K562 (cell line): ENCODE results near the gene FOXJ2. TPM values are rescaled to one million over a fixed set of nuclear protein-coding genes. Genes with fewer than 3 reads are reported as not detected.

Source experiments
- ATAC-seq: fragments of 200-7000 bp; cut with Tn5 transposase; 3 replicates; pipeline ENCODE4 v1.9.1; 2020; ENCODE audit warnings: moderate library complexity
- BruUV-seq: library from RNA; stranded (reverse); fragments of 400-500 nt; replicated peaks from 2 replicates; lab custom pipeline; 2021; lab: Mats Ljungman, UMichigan
- CTCF ChIA-PET: fragments of 300-600 bp; formaldehyde crosslinking; extraction: SDS; loops from one replicate; lab custom pipeline; 2021; ENCODE audit warnings: low intra/inter-chr PET ratio; lab: Yijun Ruan, JAX
- POLR2A ChIA-PET: fragments of 300-600, 350-650 bp; sonication (Branson Sonifier 250); formaldehyde crosslinking; extraction: SDS; loops from one replicate; lab custom pipeline; 2021; ENCODE audit warnings: antibody characterized with exemption, inconsistent platforms; lab: Yijun Ruan, JAX
- DNase-seq, 4 experiments: peaks; one replicate each; pipeline versions ENCODE4 v3.0.0 to v3.0.0-alpha.2; 2011 to 2018; ENCODE audit warnings: low spot score in 3 of 4, mixed read lengths in 3 of 4; ENCODE audit errors: extremely low read depth in 1 of 4
- FAIRE-seq: peaks from 2 replicates; lab custom pipeline; 2011; peaks lifted over from hg19 to GRCh38; lab: Jason Lieb, UNC
- H2AFZ ChIP-seq: 2 replicates; pipeline ENCODE4 v1.6.0; 2011; ENCODE audit warnings: low read depth, low read length, control low read depth, inconsistent platforms
- H3K27ac ChIP-seq: fragments of 200-600 bp; 3 replicates; pipeline ENCODE4 v1.8.0; 2011; ENCODE audit warnings: low read depth, mild to moderate bottlenecking, control low read depth, inconsistent platforms, low read length, moderate library complexity, mixed read lengths; ENCODE audit errors: extremely low read depth
- H3K27me3 ChIP-seq, 2 experiments: fragments of 300-600 bp in 1 of 2; 2 replicates in 1 of 2; 3 replicates in 1 of 2; pipeline versions ENCODE4 v1.6.0 to v1.8.0; 2011; ENCODE audit warnings: inconsistent platforms in 2 of 2, low read length in 2 of 2, mild to moderate bottlenecking in 1 of 2, mixed read lengths in 1 of 2, moderate library complexity in 1 of 2; ENCODE audit not compliant: control insufficient read depth in 2 of 2, insufficient read depth in 2 of 2
- H3K36me3 ChIP-seq: fragments of 300-600 bp; 3 replicates; pipeline ENCODE4 v1.8.0; 2011; ENCODE audit warnings: mild to moderate bottlenecking, low read length, inconsistent platforms; ENCODE audit not compliant: control insufficient read depth, insufficient read depth
- H3K4me1 ChIP-seq, 2 experiments: fragments of 200-600 bp in 1 of 2; replicated peaks in 1 of 2; 2 replicates in 1 of 2; 3 replicates in 1 of 2; pipeline versions ENCODE4 v1.5.1 to v1.8.0; 2011; ENCODE audit warnings: inconsistent platforms in 2 of 2, low read length in 2 of 2, mild to moderate bottlenecking in 1 of 2, mixed read lengths in 1 of 2, moderate library complexity in 1 of 2; ENCODE audit not compliant: control insufficient read depth in 2 of 2, insufficient read depth in 2 of 2
- H3K4me2 ChIP-seq: 2 replicates; pipeline ENCODE4 v1.6.1; 2011; ENCODE audit warnings: low read length, control low read depth, inconsistent platforms, mixed read lengths; ENCODE audit not compliant: insufficient read depth
- H3K4me3 ChIP-seq: fragments of 200-600 bp; sonication (generic), shearing (Covaris generic); 2 replicates; pipeline ENCODE4 v1.5.1; 2016; ENCODE audit warnings: control low read depth, inconsistent platforms
- H3K79me2 ChIP-seq: fragments of 200-600 bp; 3 replicates; pipeline ENCODE4 v1.8.0; 2011; ENCODE audit warnings: low read length, inconsistent platforms; ENCODE audit not compliant: control insufficient read depth, insufficient read depth
- H3K9ac ChIP-seq, 2 experiments: 2 replicates each; pipeline versions ENCODE4 v1.6.0 to v1.6.1; 2011; ENCODE audit warnings: low read depth in 2 of 2, low read length in 2 of 2, control low read depth in 1 of 2, inconsistent platforms in 1 of 2, mild to moderate bottlenecking in 1 of 2, mixed read lengths in 1 of 2; ENCODE audit not compliant: insufficient read depth in 1 of 2
- H3K9me1 ChIP-seq: one replicate; pipeline ENCODE4 v1.6.0; 2011; ENCODE audit warnings: inconsistent platforms, mild to moderate bottlenecking, low read length, moderate library complexity; ENCODE audit not compliant: control insufficient read depth, insufficient read depth
- H3K9me3 ChIP-seq: replicated peaks from 2 replicates; pipeline ENCODE4 v1.5.1; 2011; ENCODE audit warnings: low read depth, low read length, inconsistent platforms; ENCODE audit not compliant: control insufficient read depth, insufficient read depth
- H4K20me1 ChIP-seq: replicated peaks from 2 replicates; pipeline ENCODE4 v1.6.1; 2011; ENCODE audit warnings: low read length, inconsistent platforms, mixed read lengths; ENCODE audit not compliant: control insufficient read depth, insufficient read depth
- HIVEP1 ChIP-seq: fragments of 250-450 bp; sonication (Bioruptor Pico); IDR thresholded peaks from 2 replicates; pipeline ENCODE4 v1.4.0; 2020; ENCODE audit warnings: mild to moderate bottlenecking
- MBD2 ChIP-seq: sonication (generic); IDR thresholded peaks from 2 replicates; pipeline ENCODE4 v1.6.1; 2016; ENCODE audit warnings: low read depth, borderline replicate concordance
- MEF2A ChIP-seq: IDR thresholded peaks from 2 replicates; pipeline ENCODE4 v1.6.1; 2011; ENCODE audit warnings: low read depth, mild to moderate bottlenecking, low read length, moderate library complexity; ENCODE audit not compliant: control insufficient read depth
- MIER1 ChIP-seq: fragments of 450-650 bp; IDR thresholded peaks from 2 replicates; pipeline ENCODE4 v1.6.1; 2016; ENCODE audit warnings: antibody characterized with exemption, mild to moderate bottlenecking, low read depth
- XRCC3 ChIP-seq: fragments of 450-650 bp; IDR thresholded peaks from 2 replicates; pipeline ENCODE4 v1.6.1; 2017; ENCODE audit warnings: mild to moderate bottlenecking, moderate library complexity
- WGBS: fragments of 100-300 bp; shearing (Covaris generic); methylation state at CpG from one replicate; pipeline ENCODE4 v1.1.6; 2016; ENCODE audit warnings: low coverage, mixed read lengths; ENCODE audit not compliant: insufficient coverage; ENCODE audit errors: missing lambda C conversion rate; 5-methylcytosine and 5-hydroxymethylcytosine counted together
- in situ Hi-C: fragments of 300-500 bp; cut with MboI; formaldehyde crosslinking; loops from 4 replicates; pipeline ENCODE4 v1.15.0; 2018; ENCODE audit warnings: inconsistent platforms, mixed read lengths
- intact Hi-C: fragments of 100-400 bp; cut with micrococcal nuclease; formaldehyde crosslinking; loops from 2 replicates; pipeline ENCODE4 v1.14.2; 2022
- polyA plus RNA-seq, 8 experiments: library from polyadenylated mRNA; depleted of rRNA in 4 of 8; stranded (reverse) in 5 of 8; unstranded in 3 of 8; fragments of >200 nt; fragmentation: Nextera tagmentation in 2 of 8; fragmentation: Illumina TruSeq in 1 of 8; extraction: Ambion mirVana in 2 of 8; extraction: Trizol in 1 of 8; gene quantifications; 2 replicates each; pipeline versions ENCODE4 v1.2.1 to v1.2.3, GENCODE V29; 2011 to 2014; ENCODE audit warnings: inconsistent platforms in 1 of 8, missing spikeins in 1 of 8
- total RNA-seq, 7 experiments: library from RNA; depleted of rRNA in 6 of 7; stranded (reverse); fragments of >200 nt in 6 of 7; fragmentation: Illumina TruSeq in 2 of 7; extraction: Trizol in 2 of 7; gene quantifications; 2 replicates each; pipeline versions ENCODE4 v1.2.1 to v1.2.3, GENCODE V29; 2011 to 2021; ENCODE audit warnings: low replicate concordance in 1 of 7
- TF ChIP-seq, protein P1 (sequence below), 3 experiments: fragments of 200-800 bp in 1 of 3; fragments of 250-450 bp in 1 of 3; fragments of 450-650 bp in 1 of 3; sonication (Bioruptor Pico) in 1 of 3; sonication (Bioruptor generic) in 1 of 3; formaldehyde crosslinking in 1 of 3; IDR thresholded peaks; 2 replicates each; pipeline versions ENCODE4 v1.6.1 to v1.8.0; 2016 to 2022; ENCODE audit warnings: mild to moderate bottlenecking in 2 of 3, missing genetic modification characterization in 2 of 3, missing compliant biosample characterization in 1 of 3, moderate library complexity in 1 of 3
- TF ChIP-seq, protein P2 (sequence below): fragments of 200-600 bp; sonication (generic); IDR thresholded peaks from one replicate; pipeline ENCODE4 v1.6.1; 2012; ENCODE audit warnings: mild to moderate bottlenecking, low read depth, low read length, inconsistent platforms

The FOXJ2 gene
- total and polyA plus RNA-seq, 9 of the 15 experiments (the other 6 are each of a cell fraction or from before 2014, with no cell fraction given), result 1.0 to 7.5 (median 2.4) TPM

DNA sequence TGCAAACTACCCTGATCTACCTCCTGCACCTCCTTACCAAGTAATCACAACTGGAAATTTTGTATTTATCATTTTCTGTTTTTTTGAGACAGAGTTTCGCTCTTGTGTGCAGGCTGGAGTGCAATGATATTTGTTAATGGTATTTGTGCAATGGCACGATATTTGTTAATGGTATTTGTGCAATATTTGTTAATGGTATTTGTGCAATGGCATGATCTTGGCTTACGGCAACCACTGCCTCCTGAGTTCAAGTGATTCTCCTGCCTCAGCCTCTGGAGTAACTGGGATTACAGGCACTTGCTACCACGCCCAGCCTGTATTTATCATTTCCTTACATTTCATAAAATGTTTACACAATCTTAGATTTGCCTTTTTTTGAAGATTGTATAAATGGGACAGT, 43.9 kb downstream of the FOXJ2 start:
- TF ChIP-seq MBD2, result no peak
- TF ChIP-seq XRCC3, result no peak
- TF ChIP-seq, protein P1, sequence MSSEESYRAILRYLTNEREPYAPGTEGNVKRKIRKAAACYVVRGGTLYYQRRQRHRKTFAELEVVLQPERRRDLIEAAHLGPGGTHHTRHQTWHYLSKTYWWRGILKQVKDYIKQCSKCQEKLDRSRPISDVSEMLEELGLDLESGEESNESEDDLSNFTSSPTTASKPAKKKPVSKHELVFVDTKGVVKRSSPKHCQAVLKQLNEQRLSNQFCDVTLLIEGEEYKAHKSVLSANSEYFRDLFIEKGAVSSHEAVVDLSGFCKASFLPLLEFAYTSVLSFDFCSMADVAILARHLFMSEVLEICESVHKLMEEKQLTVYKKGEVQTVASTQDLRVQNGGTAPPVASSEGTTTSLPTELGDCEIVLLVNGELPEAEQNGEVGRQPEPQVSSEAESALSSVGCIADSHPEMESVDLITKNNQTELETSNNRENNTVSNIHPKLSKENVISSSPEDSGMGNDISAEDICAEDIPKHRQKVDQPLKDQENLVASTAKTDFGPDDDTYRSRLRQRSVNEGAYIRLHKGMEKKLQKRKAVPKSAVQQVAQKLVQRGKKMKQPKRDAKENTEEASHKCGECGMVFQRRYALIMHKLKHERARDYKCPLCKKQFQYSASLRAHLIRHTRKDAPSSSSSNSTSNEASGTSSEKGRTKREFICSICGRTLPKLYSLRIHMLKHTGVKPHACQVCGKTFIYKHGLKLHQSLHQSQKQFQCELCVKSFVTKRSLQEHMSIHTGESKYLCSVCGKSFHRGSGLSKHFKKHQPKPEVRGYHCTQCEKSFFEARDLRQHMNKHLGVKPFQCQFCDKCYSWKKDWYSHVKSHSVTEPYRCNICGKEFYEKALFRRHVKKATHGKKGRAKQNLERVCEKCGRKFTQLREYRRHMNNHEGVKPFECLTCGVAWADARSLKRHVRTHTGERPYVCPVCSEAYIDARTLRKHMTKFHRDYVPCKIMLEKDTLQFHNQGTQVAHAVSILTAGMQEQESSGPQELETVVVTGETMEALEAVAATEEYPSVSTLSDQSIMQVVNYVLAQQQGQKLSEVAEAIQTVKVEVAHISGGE (CRISPR knock-in tag; IDR thresholded peaks at IDR 0.05), result no peak
- TF ChIP-seq, protein P2, sequence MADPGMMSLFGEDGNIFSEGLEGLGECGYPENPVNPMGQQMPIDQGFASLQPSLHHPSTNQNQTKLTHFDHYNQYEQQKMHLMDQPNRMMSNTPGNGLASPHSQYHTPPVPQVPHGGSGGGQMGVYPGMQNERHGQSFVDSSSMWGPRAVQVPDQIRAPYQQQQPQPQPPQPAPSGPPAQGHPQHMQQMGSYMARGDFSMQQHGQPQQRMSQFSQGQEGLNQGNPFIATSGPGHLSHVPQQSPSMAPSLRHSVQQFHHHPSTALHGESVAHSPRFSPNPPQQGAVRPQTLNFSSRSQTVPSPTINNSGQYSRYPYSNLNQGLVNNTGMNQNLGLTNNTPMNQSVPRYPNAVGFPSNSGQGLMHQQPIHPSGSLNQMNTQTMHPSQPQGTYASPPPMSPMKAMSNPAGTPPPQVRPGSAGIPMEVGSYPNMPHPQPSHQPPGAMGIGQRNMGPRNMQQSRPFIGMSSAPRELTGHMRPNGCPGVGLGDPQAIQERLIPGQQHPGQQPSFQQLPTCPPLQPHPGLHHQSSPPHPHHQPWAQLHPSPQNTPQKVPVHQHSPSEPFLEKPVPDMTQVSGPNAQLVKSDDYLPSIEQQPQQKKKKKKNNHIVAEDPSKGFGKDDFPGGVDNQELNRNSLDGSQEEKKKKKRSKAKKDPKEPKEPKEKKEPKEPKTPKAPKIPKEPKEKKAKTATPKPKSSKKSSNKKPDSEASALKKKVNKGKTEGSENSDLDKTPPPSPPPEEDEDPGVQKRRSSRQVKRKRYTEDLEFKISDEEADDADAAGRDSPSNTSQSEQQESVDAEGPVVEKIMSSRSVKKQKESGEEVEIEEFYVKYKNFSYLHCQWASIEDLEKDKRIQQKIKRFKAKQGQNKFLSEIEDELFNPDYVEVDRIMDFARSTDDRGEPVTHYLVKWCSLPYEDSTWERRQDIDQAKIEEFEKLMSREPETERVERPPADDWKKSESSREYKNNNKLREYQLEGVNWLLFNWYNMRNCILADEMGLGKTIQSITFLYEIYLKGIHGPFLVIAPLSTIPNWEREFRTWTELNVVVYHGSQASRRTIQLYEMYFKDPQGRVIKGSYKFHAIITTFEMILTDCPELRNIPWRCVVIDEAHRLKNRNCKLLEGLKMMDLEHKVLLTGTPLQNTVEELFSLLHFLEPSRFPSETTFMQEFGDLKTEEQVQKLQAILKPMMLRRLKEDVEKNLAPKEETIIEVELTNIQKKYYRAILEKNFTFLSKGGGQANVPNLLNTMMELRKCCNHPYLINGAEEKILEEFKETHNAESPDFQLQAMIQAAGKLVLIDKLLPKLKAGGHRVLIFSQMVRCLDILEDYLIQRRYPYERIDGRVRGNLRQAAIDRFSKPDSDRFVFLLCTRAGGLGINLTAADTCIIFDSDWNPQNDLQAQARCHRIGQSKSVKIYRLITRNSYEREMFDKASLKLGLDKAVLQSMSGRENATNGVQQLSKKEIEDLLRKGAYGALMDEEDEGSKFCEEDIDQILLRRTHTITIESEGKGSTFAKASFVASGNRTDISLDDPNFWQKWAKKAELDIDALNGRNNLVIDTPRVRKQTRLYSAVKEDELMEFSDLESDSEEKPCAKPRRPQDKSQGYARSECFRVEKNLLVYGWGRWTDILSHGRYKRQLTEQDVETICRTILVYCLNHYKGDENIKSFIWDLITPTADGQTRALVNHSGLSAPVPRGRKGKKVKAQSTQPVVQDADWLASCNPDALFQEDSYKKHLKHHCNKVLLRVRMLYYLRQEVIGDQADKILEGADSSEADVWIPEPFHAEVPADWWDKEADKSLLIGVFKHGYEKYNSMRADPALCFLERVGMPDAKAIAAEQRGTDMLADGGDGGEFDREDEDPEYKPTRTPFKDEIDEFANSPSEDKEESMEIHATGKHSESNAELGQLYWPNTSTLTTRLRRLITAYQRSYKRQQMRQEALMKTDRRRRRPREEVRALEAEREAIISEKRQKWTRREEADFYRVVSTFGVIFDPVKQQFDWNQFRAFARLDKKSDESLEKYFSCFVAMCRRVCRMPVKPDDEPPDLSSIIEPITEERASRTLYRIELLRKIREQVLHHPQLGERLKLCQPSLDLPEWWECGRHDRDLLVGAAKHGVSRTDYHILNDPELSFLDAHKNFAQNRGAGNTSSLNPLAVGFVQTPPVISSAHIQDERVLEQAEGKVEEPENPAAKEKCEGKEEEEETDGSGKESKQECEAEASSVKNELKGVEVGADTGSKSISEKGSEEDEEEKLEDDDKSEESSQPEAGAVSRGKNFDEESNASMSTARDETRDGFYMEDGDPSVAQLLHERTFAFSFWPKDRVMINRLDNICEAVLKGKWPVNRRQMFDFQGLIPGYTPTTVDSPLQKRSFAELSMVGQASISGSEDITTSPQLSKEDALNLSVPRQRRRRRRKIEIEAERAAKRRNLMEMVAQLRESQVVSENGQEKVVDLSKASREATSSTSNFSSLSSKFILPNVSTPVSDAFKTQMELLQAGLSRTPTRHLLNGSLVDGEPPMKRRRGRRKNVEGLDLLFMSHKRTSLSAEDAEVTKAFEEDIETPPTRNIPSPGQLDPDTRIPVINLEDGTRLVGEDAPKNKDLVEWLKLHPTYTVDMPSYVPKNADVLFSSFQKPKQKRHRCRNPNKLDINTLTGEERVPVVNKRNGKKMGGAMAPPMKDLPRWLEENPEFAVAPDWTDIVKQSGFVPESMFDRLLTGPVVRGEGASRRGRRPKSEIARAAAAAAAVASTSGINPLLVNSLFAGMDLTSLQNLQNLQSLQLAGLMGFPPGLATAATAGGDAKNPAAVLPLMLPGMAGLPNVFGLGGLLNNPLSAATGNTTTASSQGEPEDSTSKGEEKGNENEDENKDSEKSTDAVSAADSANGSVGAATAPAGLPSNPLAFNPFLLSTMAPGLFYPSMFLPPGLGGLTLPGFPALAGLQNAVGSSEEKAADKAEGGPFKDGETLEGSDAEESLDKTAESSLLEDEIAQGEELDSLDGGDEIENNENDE, result no peak
- no peak for TF ChIP-seq MIER1
- TF ChIP-seq HIVEP1, result no peak
- TF ChIP-seq MEF2A, result no peak
- Histone ChIP-seq H3K27me3 (no peaks in the 10 kb centered on the region), H3K9me1 (no peaks in the 10 kb centered on the region), H3K36me3 (no peaks in the 10 kb centered on the region), H3K27ac (no peak overlapping the region), H3K4me1 (peaks cover 7 to 17% of the 10 kb centered on the region in 2 experiments; a peak in 3 of 5 replicates), H3K4me2 (no peak overlapping the region), H3K4me3 (no peak overlapping the region), H4K20me1 (no peaks in the 10 kb centered on the region), H3K9ac (no peak overlapping the region), H2AFZ (no peak overlapping the region), H3K79me2 (peaks cover 6% of the 10 kb centered on the region; the same call in 2 of the 3 replicates), H3K9me3 (no peaks in the 10 kb centered on the region)
- POLR2A ChIA-PET, result no interaction called here
- in situ Hi-C loops, result no loop called here
- 58% methylated on average over 4 of the region's 4 CpGs for WGBS
- no peak for FAIRE-seq
- ATAC-seq, result no peak
- CTCF ChIA-PET, result no interaction called here
- no TSS peak for BruUV-seq
- intact Hi-C loops, result no loop called here
- no peak for DNase-seq
